WTC11 (cell line): ENCODE results near the gene CLDN25. TPM values are rescaled to one million over a fixed set of nuclear protein-coding genes. Genes with fewer than 3 reads are reported as not detected.

Experiments used
- ATAC-seq: fragments of 200-7000 bp; cut with Tn5 transposase; 2 replicates; pipeline ENCODE4 v1.10.0; 2021; ENCODE audit warnings: mild to moderate bottlenecking, moderate library complexity
- CTCF ChIA-PET: fragments of 300-600 bp; sonication (Branson Sonifier 250); formaldehyde crosslinking; loops from one replicate; lab custom pipeline; 2021; ENCODE audit warnings: antibody characterized with exemption; lab: Charles Lee
- POLR2A ChIA-PET: fragments of 350-600 bp; sonication (Branson Sonifier 250); formaldehyde crosslinking; loops from one replicate; lab custom pipeline; 2021; ENCODE audit warnings: antibody characterized with exemption; lab: Charles Lee
- DNase-seq: peaks from one replicate; pipeline ENCODE4 v3.0.0; 2021; ENCODE audit warnings: low spot score
- H3K27ac Mint-ChIP-seq: 2 replicates; pipeline ENCODE4 v1.8.0; 2021; ENCODE audit warnings: mixed read lengths
- H3K27me3 Mint-ChIP-seq: 2 replicates; pipeline ENCODE4 v1.8.0; 2021; ENCODE audit warnings: low read depth, mild to moderate bottlenecking, moderate library complexity, mixed read lengths
- H3K36me3 Mint-ChIP-seq: 2 replicates; pipeline ENCODE4 v1.8.0; 2021; ENCODE audit warnings: mixed read lengths
- H3K4me1 Mint-ChIP-seq: 2 replicates; pipeline ENCODE4 v1.8.0; 2022; ENCODE audit warnings: mixed read lengths
- H3K4me3 Mint-ChIP-seq: 2 replicates; pipeline ENCODE4 v1.8.0; 2021; ENCODE audit warnings: mild to moderate bottlenecking, moderate library complexity, mixed read lengths
- H3K9me3 Mint-ChIP-seq: 2 replicates; pipeline ENCODE4 v1.8.0; 2021; ENCODE audit warnings: mixed read lengths
- ATF1 ChIP-seq: sonication (generic); formaldehyde crosslinking; IDR thresholded peaks from 2 replicates; pipeline ENCODE4 v1.8.1; 2023; ENCODE audit warnings: mild to moderate bottlenecking, moderate library complexity, missing genetic modification reagents
- CREM ChIP-seq: sonication (generic); formaldehyde crosslinking; IDR thresholded peaks from 2 replicates; pipeline ENCODE4 v1.8.1; 2022; ENCODE audit warnings: mild to moderate bottlenecking, missing genetic modification reagents, moderate library complexity
- ELF4 ChIP-seq: sonication (generic); formaldehyde crosslinking; IDR thresholded peaks from 2 replicates; pipeline ENCODE4 v1.8.1; 2022; ENCODE audit warnings: low read depth, mild to moderate bottlenecking, moderate library complexity, missing genetic modification reagents
- EMX1 ChIP-seq: fragments of 250-450 bp; sonication (Bioruptor Pico); IDR thresholded peaks from 2 replicates; pipeline ENCODE4 v1.8.0; 2021; ENCODE audit warnings: mild to moderate bottlenecking
- FOXP1 ChIP-seq: sonication (generic); formaldehyde crosslinking; IDR thresholded peaks from 2 replicates; pipeline ENCODE4 v1.8.0; 2022; ENCODE audit warnings: missing genetic modification reagents, mild to moderate bottlenecking, moderate library complexity, borderline replicate concordance
- IRF2 ChIP-seq: sonication (generic); formaldehyde crosslinking; IDR thresholded peaks from 2 replicates; pipeline ENCODE4 v1.8.0; 2022; ENCODE audit warnings: low read depth, missing genetic modification reagents, borderline replicate concordance
- JUN ChIP-seq: sonication (generic); formaldehyde crosslinking; IDR thresholded peaks from 2 replicates; pipeline ENCODE4 v1.8.0; 2023; ENCODE audit warnings: mild to moderate bottlenecking, missing genetic modification reagents
- NFYB ChIP-seq: sonication (generic); formaldehyde crosslinking; conservative IDR thresholded peaks from 2 replicates; pipeline ENCODE4 v1.8.0; 2022; ENCODE audit warnings: low read depth, missing genetic modification reagents
- NR1H2 ChIP-seq: sonication (generic); formaldehyde crosslinking; IDR thresholded peaks from 2 replicates; pipeline ENCODE4 v1.9.0; 2021; ENCODE audit warnings: mild to moderate bottlenecking, moderate library complexity, missing genetic modification reagents
- NR3C1 ChIP-seq: sonication (generic); formaldehyde crosslinking; conservative IDR thresholded peaks from 2 replicates; pipeline ENCODE4 v1.8.1; 2023; ENCODE audit warnings: low read depth, mild to moderate bottlenecking, missing genetic modification reagents
- PRRX2 ChIP-seq: fragments of 250-450 bp; sonication (Bioruptor Pico); IDR thresholded peaks from 2 replicates; pipeline ENCODE4 v1.8.0; 2021; ENCODE audit warnings: mild to moderate bottlenecking
- TP53 ChIP-seq: sonication (generic); formaldehyde crosslinking; IDR thresholded peaks from 2 replicates; pipeline ENCODE4 v1.8.1; 2023; ENCODE audit warnings: mild to moderate bottlenecking, missing genetic modification reagents
- ZNF263 ChIP-seq: sonication (generic); formaldehyde crosslinking; IDR thresholded peaks from 2 replicates; pipeline ENCODE4 v1.8.1; 2022; ENCODE audit warnings: low read depth, mild to moderate bottlenecking, moderate library complexity, missing genetic modification reagents
- ZNF416 ChIP-seq: fragments of 250-450 bp; sonication (Bioruptor Pico); IDR thresholded peaks from 2 replicates; pipeline ENCODE4 v1.9.0; 2021; ENCODE audit warnings: mild to moderate bottlenecking, inconsistent platforms
- total RNA-seq: library from RNA; stranded (reverse); gene quantifications from 3 replicates; pipeline ENCODE4 v1.2.3, GENCODE V29; 2021
- TF ChIP-seq, protein P1 (sequence below): fragments of 250-450 bp; sonication (Bioruptor Pico); IDR thresholded peaks from 2 replicates; pipeline ENCODE4 v1.8.0; 2021; ENCODE audit warnings: mild to moderate bottlenecking
- TF ChIP-seq, protein P2 (sequence below): sonication (generic); formaldehyde crosslinking; IDR thresholded peaks from 2 replicates; pipeline ENCODE4 v1.8.1; 2022; ENCODE audit warnings: mild to moderate bottlenecking, missing genetic modification reagents, moderate library complexity, borderline replicate concordance
- TF ChIP-seq, protein P3 (sequence below): fragments of 200-600 bp; IDR thresholded peaks from 2 replicates; pipeline ENCODE4 v1.8.0; 2022; ENCODE audit warnings: antibody characterized with exemption
- TF ChIP-seq, protein P4 (sequence below): fragments of 250-450 bp; sonication (Bioruptor Pico); IDR thresholded peaks from 2 replicates; pipeline ENCODE4 v1.9.0; 2021; ENCODE audit warnings: mild to moderate bottlenecking, borderline replicate concordance
- TF ChIP-seq, protein P5 (sequence below): fragments of 250-450 bp; sonication (Bioruptor Pico); IDR thresholded peaks from 2 replicates; pipeline ENCODE4 v1.9.0; 2021; ENCODE audit warnings: mild to moderate bottlenecking
- TF ChIP-seq, protein P6 (sequence below): sonication (generic); formaldehyde crosslinking; IDR thresholded peaks from 2 replicates; pipeline ENCODE4 v1.8.0; 2023; ENCODE audit warnings: missing genetic modification reagents
- TF ChIP-seq, protein P7 (sequence below): sonication (generic); formaldehyde crosslinking; IDR thresholded peaks from 2 replicates; pipeline ENCODE4 v1.8.0; 2022; ENCODE audit warnings: mild to moderate bottlenecking, missing genetic modification reagents

The CLDN25 gene
- total RNA-seq, 1 experiment from 2014 or later = not detected

DNA sequence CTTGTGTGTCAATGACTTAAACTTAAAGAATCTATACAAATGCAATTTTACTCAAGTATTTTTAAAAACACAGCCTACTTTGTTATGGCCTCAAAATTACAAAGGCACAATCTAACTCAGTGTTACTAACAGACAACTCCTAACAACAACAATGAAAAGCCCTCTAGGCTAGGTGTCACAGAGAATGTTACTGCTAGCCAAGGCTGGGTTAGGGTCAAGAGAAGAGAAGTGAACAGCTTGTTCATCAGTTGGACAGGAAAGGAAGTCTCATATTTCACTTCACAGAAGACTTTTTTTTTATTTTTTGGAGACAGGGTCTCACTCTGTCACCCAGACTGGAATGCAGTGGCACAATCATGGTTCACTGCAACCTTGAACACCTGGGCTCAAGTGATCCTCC, 26.0 kb downstream of the CLDN25 start (continued):
- TF ChIP-seq, protein P1, sequence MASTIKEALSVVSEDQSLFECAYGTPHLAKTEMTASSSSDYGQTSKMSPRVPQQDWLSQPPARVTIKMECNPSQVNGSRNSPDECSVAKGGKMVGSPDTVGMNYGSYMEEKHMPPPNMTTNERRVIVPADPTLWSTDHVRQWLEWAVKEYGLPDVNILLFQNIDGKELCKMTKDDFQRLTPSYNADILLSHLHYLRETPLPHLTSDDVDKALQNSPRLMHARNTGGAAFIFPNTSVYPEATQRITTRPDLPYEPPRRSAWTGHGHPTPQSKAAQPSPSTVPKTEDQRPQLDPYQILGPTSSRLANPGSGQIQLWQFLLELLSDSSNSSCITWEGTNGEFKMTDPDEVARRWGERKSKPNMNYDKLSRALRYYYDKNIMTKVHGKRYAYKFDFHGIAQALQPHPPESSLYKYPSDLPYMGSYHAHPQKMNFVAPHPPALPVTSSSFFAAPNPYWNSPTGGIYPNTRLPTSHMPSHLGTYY (CRISPR knock-in tag) = no peak
- TF ChIP-seq, protein P2, sequence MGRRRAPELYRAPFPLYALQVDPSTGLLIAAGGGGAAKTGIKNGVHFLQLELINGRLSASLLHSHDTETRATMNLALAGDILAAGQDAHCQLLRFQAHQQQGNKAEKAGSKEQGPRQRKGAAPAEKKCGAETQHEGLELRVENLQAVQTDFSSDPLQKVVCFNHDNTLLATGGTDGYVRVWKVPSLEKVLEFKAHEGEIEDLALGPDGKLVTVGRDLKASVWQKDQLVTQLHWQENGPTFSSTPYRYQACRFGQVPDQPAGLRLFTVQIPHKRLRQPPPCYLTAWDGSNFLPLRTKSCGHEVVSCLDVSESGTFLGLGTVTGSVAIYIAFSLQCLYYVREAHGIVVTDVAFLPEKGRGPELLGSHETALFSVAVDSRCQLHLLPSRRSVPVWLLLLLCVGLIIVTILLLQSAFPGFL (CRISPR knock-in tag) = no peak

DNA sequence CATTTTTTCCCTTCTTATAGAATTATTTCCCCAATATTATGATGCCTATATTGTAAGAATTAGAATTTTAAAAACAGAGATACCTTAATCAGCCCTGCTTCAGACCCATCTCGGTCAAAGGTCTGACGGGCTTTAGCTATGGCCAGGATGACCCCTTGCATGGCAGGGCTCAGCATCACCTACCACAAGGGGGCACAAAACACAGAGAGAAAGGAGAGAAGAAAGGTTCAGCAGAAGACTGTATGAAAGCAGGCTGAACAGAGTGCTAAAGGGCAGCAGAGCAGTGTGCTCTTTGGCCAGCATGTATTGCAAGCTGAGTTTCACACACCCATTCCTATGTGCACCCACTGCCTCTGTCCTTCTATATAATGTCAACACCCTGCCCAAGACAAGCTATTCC, 26.8 kb downstream of the CLDN25 start:
- CTCF ChIA-PET = interaction anchor here (0.6 to 3.2 kb wide), 39 partner anchors 9 to 586 kb away, joined by 3 to 45 read pairs (median 5); partner anchors contain the start of genes HTR3A, USP28 and ZW10
- ATAC-seq (peak; percentile 99), DNase-seq (peak; percentile 68)
- POLR2A ChIA-PET = no interaction called here
- no peak overlapping the region for H3K27ac Mint-ChIP-seq
- peaks cover 92% of the 10 kb centered on the region for H3K36me3 Mint-ChIP-seq
- H3K9me3 Mint-ChIP-seq = no peaks in the 10 kb centered on the region
- TF ChIP-seq ZNF416 (CRISPR knock-in tag) = no peak
- TF ChIP-seq, protein P3, sequence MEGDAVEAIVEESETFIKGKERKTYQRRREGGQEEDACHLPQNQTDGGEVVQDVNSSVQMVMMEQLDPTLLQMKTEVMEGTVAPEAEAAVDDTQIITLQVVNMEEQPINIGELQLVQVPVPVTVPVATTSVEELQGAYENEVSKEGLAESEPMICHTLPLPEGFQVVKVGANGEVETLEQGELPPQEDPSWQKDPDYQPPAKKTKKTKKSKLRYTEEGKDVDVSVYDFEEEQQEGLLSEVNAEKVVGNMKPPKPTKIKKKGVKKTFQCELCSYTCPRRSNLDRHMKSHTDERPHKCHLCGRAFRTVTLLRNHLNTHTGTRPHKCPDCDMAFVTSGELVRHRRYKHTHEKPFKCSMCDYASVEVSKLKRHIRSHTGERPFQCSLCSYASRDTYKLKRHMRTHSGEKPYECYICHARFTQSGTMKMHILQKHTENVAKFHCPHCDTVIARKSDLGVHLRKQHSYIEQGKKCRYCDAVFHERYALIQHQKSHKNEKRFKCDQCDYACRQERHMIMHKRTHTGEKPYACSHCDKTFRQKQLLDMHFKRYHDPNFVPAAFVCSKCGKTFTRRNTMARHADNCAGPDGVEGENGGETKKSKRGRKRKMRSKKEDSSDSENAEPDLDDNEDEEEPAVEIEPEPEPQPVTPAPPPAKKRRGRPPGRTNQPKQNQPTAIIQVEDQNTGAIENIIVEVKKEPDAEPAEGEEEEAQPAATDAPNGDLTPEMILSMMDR = peak; percentile 35; the same call in 1 of the 2 replicates
- TF ChIP-seq, protein P4, sequence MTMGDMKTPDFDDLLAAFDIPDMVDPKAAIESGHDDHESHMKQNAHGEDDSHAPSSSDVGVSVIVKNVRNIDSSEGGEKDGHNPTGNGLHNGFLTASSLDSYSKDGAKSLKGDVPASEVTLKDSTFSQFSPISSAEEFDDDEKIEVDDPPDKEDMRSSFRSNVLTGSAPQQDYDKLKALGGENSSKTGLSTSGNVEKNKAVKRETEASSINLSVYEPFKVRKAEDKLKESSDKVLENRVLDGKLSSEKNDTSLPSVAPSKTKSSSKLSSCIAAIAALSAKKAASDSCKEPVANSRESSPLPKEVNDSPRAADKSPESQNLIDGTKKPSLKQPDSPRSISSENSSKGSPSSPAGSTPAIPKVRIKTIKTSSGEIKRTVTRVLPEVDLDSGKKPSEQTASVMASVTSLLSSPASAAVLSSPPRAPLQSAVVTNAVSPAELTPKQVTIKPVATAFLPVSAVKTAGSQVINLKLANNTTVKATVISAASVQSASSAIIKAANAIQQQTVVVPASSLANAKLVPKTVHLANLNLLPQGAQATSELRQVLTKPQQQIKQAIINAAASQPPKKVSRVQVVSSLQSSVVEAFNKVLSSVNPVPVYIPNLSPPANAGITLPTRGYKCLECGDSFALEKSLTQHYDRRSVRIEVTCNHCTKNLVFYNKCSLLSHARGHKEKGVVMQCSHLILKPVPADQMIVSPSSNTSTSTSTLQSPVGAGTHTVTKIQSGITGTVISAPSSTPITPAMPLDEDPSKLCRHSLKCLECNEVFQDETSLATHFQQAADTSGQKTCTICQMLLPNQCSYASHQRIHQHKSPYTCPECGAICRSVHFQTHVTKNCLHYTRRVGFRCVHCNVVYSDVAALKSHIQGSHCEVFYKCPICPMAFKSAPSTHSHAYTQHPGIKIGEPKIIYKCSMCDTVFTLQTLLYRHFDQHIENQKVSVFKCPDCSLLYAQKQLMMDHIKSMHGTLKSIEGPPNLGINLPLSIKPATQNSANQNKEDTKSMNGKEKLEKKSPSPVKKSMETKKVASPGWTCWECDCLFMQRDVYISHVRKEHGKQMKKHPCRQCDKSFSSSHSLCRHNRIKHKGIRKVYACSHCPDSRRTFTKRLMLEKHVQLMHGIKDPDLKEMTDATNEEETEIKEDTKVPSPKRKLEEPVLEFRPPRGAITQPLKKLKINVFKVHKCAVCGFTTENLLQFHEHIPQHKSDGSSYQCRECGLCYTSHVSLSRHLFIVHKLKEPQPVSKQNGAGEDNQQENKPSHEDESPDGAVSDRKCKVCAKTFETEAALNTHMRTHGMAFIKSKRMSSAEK (CRISPR knock-in tag) = no peak
- no peaks in the 10 kb centered on the region for H3K27me3 Mint-ChIP-seq
- no peak overlapping the region for H3K4me3 Mint-ChIP-seq
- H3K4me1 Mint-ChIP-seq = no peaks in the 10 kb centered on the region

DNA sequence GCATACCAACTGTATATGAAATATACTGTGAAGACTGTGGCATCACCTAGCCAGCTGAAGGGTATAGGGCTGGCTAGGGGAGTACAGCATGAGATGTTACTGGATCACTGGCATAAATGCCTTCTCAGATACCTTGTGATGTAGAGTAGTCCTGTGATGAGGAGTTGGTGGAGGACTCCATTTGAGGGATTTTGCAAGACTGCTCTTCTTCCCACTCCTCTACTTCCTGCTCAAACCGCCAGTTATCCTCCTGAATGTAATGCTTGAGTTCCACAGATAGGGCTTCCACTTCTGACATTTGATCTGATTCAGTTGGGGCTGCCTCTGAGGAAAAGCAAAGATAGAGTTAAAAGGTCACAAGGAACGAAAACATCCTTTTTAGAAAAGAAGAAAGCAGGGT, 29.3 kb downstream of the CLDN25 start:
- no peak overlapping the region for H3K4me3 Mint-ChIP-seq
- DNase-seq = no peak
- POLR2A ChIA-PET = no interaction called here
- no peaks in the 10 kb centered on the region for H3K9me3 Mint-ChIP-seq
- no peaks in the 10 kb centered on the region for H3K27me3 Mint-ChIP-seq
- H3K27ac Mint-ChIP-seq = no peak overlapping the region
- H3K4me1 Mint-ChIP-seq = no peaks in the 10 kb centered on the region
- TF ChIP-seq ELF4 (CRISPR knock-in tag) = no peak
- no peak for TF ChIP-seq NFYB (CRISPR knock-in tag)
- TF ChIP-seq ZNF263 (CRISPR knock-in tag) = no peak
- TF ChIP-seq, protein P5, sequence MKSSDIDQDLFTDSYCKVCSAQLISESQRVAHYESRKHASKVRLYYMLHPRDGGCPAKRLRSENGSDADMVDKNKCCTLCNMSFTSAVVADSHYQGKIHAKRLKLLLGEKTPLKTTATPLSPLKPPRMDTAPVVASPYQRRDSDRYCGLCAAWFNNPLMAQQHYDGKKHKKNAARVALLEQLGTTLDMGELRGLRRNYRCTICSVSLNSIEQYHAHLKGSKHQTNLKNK (CRISPR knock-in tag) = no peak
- no peak for TF ChIP-seq CREM (CRISPR knock-in tag)
- TF ChIP-seq FOXP1 (CRISPR knock-in tag) = no peak
- TF ChIP-seq PRRX2 (CRISPR knock-in tag) = no peak
- no peak for TF ChIP-seq ZNF416 (CRISPR knock-in tag)
- no peak for TF ChIP-seq ATF1 (CRISPR knock-in tag)
- TF ChIP-seq TP53 (CRISPR knock-in tag) = no peak
- TF ChIP-seq, protein P6, sequence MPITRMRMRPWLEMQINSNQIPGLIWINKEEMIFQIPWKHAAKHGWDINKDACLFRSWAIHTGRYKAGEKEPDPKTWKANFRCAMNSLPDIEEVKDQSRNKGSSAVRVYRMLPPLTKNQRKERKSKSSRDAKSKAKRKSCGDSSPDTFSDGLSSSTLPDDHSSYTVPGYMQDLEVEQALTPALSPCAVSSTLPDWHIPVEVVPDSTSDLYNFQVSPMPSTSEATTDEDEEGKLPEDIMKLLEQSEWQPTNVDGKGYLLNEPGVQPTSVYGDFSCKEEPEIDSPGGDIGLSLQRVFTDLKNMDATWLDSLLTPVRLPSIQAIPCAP (CRISPR knock-in tag) = no peak
- TF ChIP-seq EMX1 (CRISPR knock-in tag) = no peak
- TF ChIP-seq, protein P7, sequence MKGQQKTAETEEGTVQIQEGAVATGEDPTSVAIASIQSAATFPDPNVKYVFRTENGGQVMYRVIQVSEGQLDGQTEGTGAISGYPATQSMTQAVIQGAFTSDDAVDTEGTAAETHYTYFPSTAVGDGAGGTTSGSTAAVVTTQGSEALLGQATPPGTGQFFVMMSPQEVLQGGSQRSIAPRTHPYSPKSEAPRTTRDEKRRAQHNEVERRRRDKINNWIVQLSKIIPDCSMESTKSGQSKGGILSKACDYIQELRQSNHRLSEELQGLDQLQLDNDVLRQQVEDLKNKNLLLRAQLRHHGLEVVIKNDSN (CRISPR knock-in tag) = no peak
- TF ChIP-seq NR3C1 (CRISPR knock-in tag) = no peak
- no peak for TF ChIP-seq JUN (CRISPR knock-in tag)
- TF ChIP-seq NR1H2 (CRISPR knock-in tag) = no peak
- no peak for TF ChIP-seq IRF2
- CTCF ChIA-PET = no interaction called here
- ATAC-seq = no peak
- peaks cover 90% of the 10 kb centered on the region for H3K36me3 Mint-ChIP-seq
